AG04450 (cell line): ENCODE data around the gene RAX. TPM values are rescaled to one million over a fixed set of nuclear protein-coding genes. Genes with fewer than 3 reads are reported as not detected.

Source experiments
- CTCF ChIA-PET: fragments of 300-600, 350-600 bp; formaldehyde crosslinking; extraction: SDS; loops from one replicate; lab custom pipeline; 2022; ENCODE audit warnings: antibody characterized with exemption, inconsistent platforms; lab: Charles Lee
- POLR2A ChIA-PET: fragments of 350-600 bp; formaldehyde crosslinking; extraction: SDS; loops from one replicate; lab custom pipeline; 2021; ENCODE audit warnings: antibody characterized with exemption, inconsistent platforms; lab: Yijun Ruan, JAX
- DNase-seq: peaks from one replicate; pipeline ENCODE4 v3.0.0-alpha.2; 2011; ENCODE audit warnings: low read depth, low spot score
- H3K27ac ChIP-seq: one replicate; pipeline ENCODE4 v1.5.1; 2012; ENCODE audit warnings: low read depth, low read length, control low read depth
- H3K27me3 ChIP-seq: one replicate; pipeline ENCODE4 v1.6.0; 2012; ENCODE audit warnings: low read length; ENCODE audit not compliant: control insufficient read depth, insufficient read depth
- H3K4me3 ChIP-seq: 2 replicates; pipeline ENCODE4 v1.5.1; 2011; ENCODE audit warnings: mild to moderate bottlenecking, low read depth, low read length, control low read depth
- H3K9me3 ChIP-seq: 2 replicates; pipeline ENCODE4 v1.5.1; 2012; ENCODE audit warnings: low read length; ENCODE audit not compliant: control insufficient read depth, insufficient read depth
- polyA plus RNA-seq: library from polyadenylated mRNA; depleted of rRNA; stranded (reverse); fragments of >200 nt; gene quantifications from 2 replicates; pipeline ENCODE4 v1.2.3, GENCODE V29; 2011
- TF ChIP-seq, protein P1 (sequence below): IDR thresholded peaks from 2 replicates; pipeline ENCODE4 v1.5.1; 2011; ENCODE audit warnings: low read depth, low read length, control low read depth, inconsistent platforms

RAX gene
- polyA plus RNA-seq, 1 experiment: not detected

DNA sequence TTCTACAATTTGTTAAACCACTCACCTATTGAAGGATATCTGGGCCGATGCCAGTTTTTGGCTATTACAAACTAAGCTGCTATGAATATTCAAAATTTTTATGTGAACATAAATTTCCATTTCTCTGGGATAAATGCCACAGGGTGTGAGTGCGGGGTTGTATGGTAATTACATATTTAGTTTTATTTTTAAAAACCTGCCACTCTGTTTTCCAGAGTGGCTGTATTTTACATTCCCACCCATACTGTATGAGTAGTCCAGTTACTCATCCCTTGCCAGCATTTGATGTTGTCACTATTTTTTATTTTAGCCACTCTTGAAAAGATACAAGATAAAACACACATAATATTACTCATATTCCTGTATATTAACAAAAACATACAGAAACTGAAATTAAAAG, 30.3 kb downstream of the RAX start:
- Histone ChIP-seq H3K27ac (no peak overlapping the region), H3K4me3 (no peak overlapping the region), H3K27me3 (peaks cover 14% of the 10 kb centered on the region), H3K9me3 (no peaks in the 10 kb centered on the region)
- TF ChIP-seq, protein P1, sequence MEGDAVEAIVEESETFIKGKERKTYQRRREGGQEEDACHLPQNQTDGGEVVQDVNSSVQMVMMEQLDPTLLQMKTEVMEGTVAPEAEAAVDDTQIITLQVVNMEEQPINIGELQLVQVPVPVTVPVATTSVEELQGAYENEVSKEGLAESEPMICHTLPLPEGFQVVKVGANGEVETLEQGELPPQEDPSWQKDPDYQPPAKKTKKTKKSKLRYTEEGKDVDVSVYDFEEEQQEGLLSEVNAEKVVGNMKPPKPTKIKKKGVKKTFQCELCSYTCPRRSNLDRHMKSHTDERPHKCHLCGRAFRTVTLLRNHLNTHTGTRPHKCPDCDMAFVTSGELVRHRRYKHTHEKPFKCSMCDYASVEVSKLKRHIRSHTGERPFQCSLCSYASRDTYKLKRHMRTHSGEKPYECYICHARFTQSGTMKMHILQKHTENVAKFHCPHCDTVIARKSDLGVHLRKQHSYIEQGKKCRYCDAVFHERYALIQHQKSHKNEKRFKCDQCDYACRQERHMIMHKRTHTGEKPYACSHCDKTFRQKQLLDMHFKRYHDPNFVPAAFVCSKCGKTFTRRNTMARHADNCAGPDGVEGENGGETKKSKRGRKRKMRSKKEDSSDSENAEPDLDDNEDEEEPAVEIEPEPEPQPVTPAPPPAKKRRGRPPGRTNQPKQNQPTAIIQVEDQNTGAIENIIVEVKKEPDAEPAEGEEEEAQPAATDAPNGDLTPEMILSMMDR: no peak
- ChIA-PET CTCF (no interaction called here), POLR2A (no interaction called here)
- no peak for DNase-seq

- ChIA-PET POLR2A (no interaction called here), CTCF (no interaction called here)
- DNase-seq: no peak
- Histone ChIP-seq H3K27me3 (peaks cover 7% of the 10 kb centered on the region), H3K9me3 (no peaks in the 10 kb centered on the region; the same call in 1 of the 2 replicates), H3K27ac (no peak overlapping the region), H3K4me3 (no peak overlapping the region)
- TF ChIP-seq, protein P1: no peak
Measured at GRCh38 chr18:59239642-59240041, 33.6 kb downstream of the RAX start.

DNA sequence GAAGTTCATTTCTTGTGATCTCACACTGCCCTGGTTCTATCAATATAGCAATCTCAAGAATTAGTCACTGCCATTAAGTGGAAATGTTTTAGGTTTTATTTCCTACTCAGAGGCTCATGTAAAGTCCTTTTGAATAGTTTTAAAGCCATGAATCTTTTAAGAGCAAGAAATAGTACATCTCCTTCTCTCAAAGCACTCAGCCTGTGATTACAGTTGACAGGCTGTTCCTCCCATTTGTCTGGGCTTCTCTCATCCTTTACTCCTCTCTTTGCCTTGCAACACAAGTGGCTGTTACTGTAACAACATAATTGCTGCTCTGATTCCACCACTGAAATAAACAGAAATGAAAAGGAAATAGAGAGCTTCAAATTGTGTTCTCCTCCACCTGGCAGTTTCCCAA, 34.9 kb downstream of the RAX start:
- H3K9me3 ChIP-seq: no peaks in the 10 kb centered on the region; the same call in 1 of the 2 replicates
- ChIA-PET POLR2A (no interaction called here), CTCF (no interaction called here)
- peaks cover 7% of the 10 kb centered on the region for H3K27me3 ChIP-seq
- H3K27ac ChIP-seq: no peak overlapping the region
- TF ChIP-seq, protein P1: no peak
- no peak overlapping the region for H3K4me3 ChIP-seq
- no peak for DNase-seq

DNA sequence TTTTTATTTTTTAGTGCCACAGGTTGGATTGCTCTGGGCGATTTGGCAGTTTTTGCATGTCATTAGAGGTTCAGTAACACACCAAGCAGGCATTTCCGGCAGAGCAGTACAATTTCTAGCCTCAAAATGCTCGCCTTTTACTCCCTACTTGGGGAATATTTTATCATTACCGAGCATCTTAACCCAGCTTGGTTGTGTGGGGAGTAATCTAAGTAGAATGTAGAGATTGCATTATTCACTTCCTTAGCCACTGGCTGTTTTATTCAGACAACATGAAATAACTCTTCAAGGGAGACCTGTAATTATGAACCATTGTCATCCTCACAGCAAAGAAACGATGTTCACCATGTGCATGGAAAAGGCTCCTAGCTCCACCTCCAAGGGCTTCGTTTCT, 40.2 kb downstream of the RAX start:
- ChIA-PET POLR2A (no interaction called here), CTCF (interaction anchor here (1.0 kb wide), 1 partner anchor 16 kb away, joined by 3 read pairs; no protein-coding TSS in a partner anchor)
- H3K27ac ChIP-seq: no peak overlapping the region
- TF ChIP-seq, protein P1: no peak
- no peaks in the 10 kb centered on the region; the same call in 1 of the 2 replicates for H3K9me3 ChIP-seq
- no peak for DNase-seq
- peaks cover 28% of the 10 kb centered on the region for H3K27me3 ChIP-seq
- H3K4me3 ChIP-seq: no peak overlapping the region

- Histone ChIP-seq H3K27ac (no peak overlapping the region), H3K9me3 (no peaks in the 10 kb centered on the region; the same call in 1 of the 2 replicates), H3K4me3 (no peak overlapping the region), H3K27me3 (peaks cover 27% of the 10 kb centered on the region)
- DNase-seq: no peak
- TF ChIP-seq, protein P1: no peak
- CTCF ChIA-PET: interaction anchor here (1.0 kb wide), 1 partner anchor 16 kb away, joined by 3 read pairs; no protein-coding TSS in a partner anchor
- POLR2A ChIA-PET: no interaction called here
Measured at GRCh38 chr18:59232309-59233016, 40.8 kb downstream of the RAX start.
